AG04450 (cell line): Measurements from ENCODE around the gene PRSS38. TPM values are rescaled to one million over a fixed set of nuclear protein-coding genes. Genes with fewer than 3 reads are reported as not detected.

Experiments used
- CTCF ChIA-PET: fragments of 300-600, 350-600 bp; formaldehyde crosslinking; extraction: SDS; loops from one replicate; lab custom pipeline; 2022; ENCODE audit warnings: antibody characterized with exemption, inconsistent platforms; lab: Charles Lee
- POLR2A ChIA-PET: fragments of 350-600 bp; formaldehyde crosslinking; extraction: SDS; loops from one replicate; lab custom pipeline; 2021; ENCODE audit warnings: antibody characterized with exemption, inconsistent platforms; lab: Yijun Ruan, JAX
- DNase-seq: peaks from one replicate; pipeline ENCODE4 v3.0.0-alpha.2; 2011; ENCODE audit warnings: low read depth, low spot score
- H3K27ac ChIP-seq: one replicate; pipeline ENCODE4 v1.5.1; 2012; ENCODE audit warnings: low read depth, low read length, control low read depth
- H3K27me3 ChIP-seq: one replicate; pipeline ENCODE4 v1.6.0; 2012; ENCODE audit warnings: low read length; ENCODE audit not compliant: control insufficient read depth, insufficient read depth
- H3K4me3 ChIP-seq: 2 replicates; pipeline ENCODE4 v1.5.1; 2011; ENCODE audit warnings: mild to moderate bottlenecking, low read depth, low read length, control low read depth
- H3K9me3 ChIP-seq: 2 replicates; pipeline ENCODE4 v1.5.1; 2012; ENCODE audit warnings: low read length; ENCODE audit not compliant: control insufficient read depth, insufficient read depth
- polyA plus RNA-seq: library from polyadenylated mRNA; depleted of rRNA; stranded (reverse); fragments of >200 nt; gene quantifications from 2 replicates; pipeline ENCODE4 v1.2.3, GENCODE V29; 2011; rRNA removed
- TF ChIP-seq, protein P1 (sequence below): IDR thresholded peaks from 2 replicates; pipeline ENCODE4 v1.5.1; 2011; ENCODE audit warnings: low read depth, low read length, control low read depth, inconsistent platforms

The PRSS38 gene
- polyA plus RNA-seq, 1 experiment = not detected

DNA sequence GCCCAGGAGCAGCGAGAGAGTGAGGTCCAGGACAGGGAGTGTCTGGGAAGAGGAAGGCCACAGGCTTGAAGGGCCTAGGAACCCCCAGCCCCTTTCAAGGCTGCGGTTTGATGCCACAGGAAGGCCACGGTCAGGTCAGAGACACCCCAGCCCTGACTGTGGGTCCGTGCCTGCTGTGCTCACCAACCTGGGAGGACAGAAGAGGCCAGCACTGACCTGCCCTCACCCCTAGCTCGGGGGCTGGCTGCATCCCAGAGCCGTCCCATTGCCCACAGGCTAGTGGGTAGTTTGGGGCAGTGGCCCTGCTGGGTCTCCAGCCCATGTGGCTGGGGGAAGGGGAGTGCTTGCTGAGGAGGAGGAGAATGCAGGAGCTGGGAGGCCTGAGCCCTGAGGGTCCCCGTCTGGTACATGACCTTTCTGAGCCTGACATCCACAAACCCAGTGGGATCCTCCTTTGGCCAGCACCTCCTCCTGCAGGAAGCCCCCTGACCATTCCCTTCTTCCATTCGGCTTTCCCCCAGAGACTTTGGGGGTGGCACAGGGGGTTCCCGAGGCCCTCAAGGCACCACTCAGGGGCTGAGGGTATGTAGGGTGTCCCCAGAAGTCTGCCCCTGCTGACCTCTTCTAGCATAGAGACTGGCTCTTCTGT lies 77.9 kb downstream of the PRSS38 start:
- no peak overlapping the region for H3K4me3 ChIP-seq
- H3K9me3 ChIP-seq = no peaks in the 10 kb centered on the region; the same call in 1 of the 2 replicates
- ChIA-PET CTCF (no interaction called here), POLR2A (no interaction called here)
- no peak overlapping the region for H3K27ac ChIP-seq
- TF ChIP-seq, protein P1, sequence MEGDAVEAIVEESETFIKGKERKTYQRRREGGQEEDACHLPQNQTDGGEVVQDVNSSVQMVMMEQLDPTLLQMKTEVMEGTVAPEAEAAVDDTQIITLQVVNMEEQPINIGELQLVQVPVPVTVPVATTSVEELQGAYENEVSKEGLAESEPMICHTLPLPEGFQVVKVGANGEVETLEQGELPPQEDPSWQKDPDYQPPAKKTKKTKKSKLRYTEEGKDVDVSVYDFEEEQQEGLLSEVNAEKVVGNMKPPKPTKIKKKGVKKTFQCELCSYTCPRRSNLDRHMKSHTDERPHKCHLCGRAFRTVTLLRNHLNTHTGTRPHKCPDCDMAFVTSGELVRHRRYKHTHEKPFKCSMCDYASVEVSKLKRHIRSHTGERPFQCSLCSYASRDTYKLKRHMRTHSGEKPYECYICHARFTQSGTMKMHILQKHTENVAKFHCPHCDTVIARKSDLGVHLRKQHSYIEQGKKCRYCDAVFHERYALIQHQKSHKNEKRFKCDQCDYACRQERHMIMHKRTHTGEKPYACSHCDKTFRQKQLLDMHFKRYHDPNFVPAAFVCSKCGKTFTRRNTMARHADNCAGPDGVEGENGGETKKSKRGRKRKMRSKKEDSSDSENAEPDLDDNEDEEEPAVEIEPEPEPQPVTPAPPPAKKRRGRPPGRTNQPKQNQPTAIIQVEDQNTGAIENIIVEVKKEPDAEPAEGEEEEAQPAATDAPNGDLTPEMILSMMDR = no peak
- DNase-seq = no peak
- no peaks in the 10 kb centered on the region for H3K27me3 ChIP-seq

DNA sequence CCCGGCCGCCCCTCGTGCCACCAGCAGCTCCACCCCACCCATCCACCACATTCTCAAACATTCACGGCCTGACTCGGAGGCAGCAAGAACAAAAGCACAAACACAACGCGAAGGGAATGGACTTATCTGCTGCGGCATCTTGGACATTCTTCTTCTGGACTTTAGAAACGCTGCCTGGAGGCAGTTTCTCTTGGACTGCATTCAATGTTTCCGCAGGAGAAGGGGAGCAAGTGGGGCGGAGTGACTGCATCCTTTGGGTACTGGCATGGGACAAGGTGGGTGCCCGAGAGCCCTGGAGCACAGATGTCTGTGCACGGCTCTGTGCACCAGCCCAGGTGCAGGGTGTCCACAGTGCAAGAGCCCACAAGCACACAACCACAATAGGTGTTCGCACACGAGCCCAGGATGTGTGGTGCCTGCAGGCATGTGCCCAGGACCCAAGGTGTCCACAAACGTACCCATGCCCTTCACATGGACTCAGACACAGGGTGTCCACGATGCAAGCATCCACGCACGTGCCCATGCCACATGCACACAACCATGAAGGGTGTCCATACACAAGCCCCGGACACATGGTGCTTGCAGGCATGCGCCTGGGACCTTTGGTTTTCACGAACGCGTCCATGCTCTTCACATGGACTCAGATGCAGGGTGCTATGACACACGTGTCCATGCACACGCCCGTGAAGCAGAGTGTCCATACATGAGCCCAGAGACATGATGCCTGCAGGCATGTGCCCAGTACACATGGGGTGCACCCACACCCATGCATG lies 78.7 kb downstream of the PRSS38 start:
- Histone ChIP-seq H3K9me3 (no peaks in the 10 kb centered on the region; the same call in 1 of the 2 replicates), H3K4me3 (no peak overlapping the region), H3K27ac (no peak overlapping the region), H3K27me3 (no peaks in the 10 kb centered on the region)
- ChIA-PET POLR2A (no interaction called here), CTCF (no interaction called here)
- DNase-seq = no peak
- TF ChIP-seq, protein P1 = no peak

DNA sequence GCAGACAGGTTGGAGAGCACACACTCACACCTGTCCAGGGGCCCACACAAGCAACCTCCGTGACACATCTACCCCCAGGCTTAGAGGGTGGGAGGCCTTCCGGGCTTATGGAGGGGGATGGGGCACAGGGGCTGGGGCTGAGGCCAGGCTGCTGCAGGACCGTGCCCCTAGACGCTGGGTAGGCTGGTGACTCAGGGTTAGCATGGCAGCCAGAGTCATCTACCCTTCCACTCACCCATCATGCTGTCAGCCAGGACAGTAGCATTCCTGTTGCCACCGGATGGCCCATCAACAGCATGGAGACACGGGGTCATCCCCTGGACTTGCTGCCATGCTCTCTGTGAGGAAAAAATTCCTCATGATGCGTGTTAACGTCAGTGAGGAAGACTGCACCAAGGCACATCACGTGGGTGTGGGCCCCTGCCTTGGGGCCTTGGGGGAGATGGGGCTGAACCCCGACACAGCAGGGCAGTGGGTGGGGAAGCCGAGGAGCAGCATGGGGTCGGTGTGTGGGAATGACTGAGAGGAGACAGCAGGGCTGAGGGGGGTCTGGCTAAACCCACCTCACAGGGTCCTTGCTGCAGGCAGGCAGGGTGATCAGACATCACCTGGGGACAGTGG lies 79.5 kb downstream of the PRSS38 start:
- TF ChIP-seq, protein P1 = no peak
- Histone ChIP-seq H3K27me3 (no peaks in the 10 kb centered on the region), H3K27ac (no peak overlapping the region), H3K4me3 (no peak overlapping the region), H3K9me3 (no peaks in the 10 kb centered on the region; the same call in 1 of the 2 replicates)
- no peak for DNase-seq
- ChIA-PET POLR2A (no interaction called here), CTCF (no interaction called here)

Other genes with a start within 250 kb of the PRSS38 start
- gene JMJD4, start 80.4 kb upstream of the PRSS38 start, polyA plus RNA-seq = 13.4 and 20.1 TPM in 2 replicates
- gene SNAP47, start 80.2 kb upstream of the PRSS38 start, polyA plus RNA-seq = 41.5 and 44.8 TPM in 2 replicates
- 0.74 and 0.91 TPM in 2 replicates for gene WNT9A, start 132.3 kb downstream of the PRSS38 start, polyA plus RNA-seq
- gene WNT3A, start 191.3 kb downstream of the PRSS38 start, polyA plus RNA-seq = not detected in 2 replicates